ENCODE results near the gene TLCD1. TPM values are rescaled to one million over a fixed set of nuclear protein-coding genes. Genes with fewer than 3 reads are reported as not detected.

The TLCD1 gene
- total RNA-seq, 1 experiment from 2014 or later, result 44.9 TPM

- CTCF ChIA-PET, result interaction anchor here (0.6 to 1.8 kb wide), 25 partner anchors 8 to 186 kb away, joined by 3 to 17 read pairs (median 4); partner anchors contain the start of genes FAM222B, FLOT2, NEK8 and RPL23A
- Mint-ChIP-seq H3K4me3 (ENCODE audit: low read depth, unreplicated experiment) (no peak overlapping the region), H3K9me3 (ENCODE audit: low read depth, unreplicated experiment) (no peaks in the 10 kb centered on the region), H3K36me3 (ENCODE audit: insufficient read depth, unreplicated experiment) (peaks cover 38% of the 10 kb centered on the region), H3K4me1 (ENCODE audit: low read depth, unreplicated experiment) (peaks cover 9% of the 10 kb centered on the region), H3K27ac (ENCODE audit: unreplicated experiment) (no peak overlapping the region), H3K27me3 (ENCODE audit: unreplicated experiment) (no peaks in the 10 kb centered on the region)
- DNase-seq, result peak; percentile 81
- no TSS peak for BruUV-seq (replicated peaks)
- intact Hi-C loops (cut with micrococcal nuclease; ENCODE audit: unreplicated experiment), result loop anchor here (2.0 to 5.0 kb wide), 4 partner anchors 47 to 138 kb away; partner anchors contain the start of gene DHRS13
- peak; percentile 72 for TF ChIP-seq CTCF (IDR thresholded peaks at IDR 0.05; ENCODE audit: unreplicated experiment)
These were observed 37.8 kb upstream of the TLCD1 start for GRCh38 chr17:28763804-28764266.

GRCh38 chr17:28763137-28763799 lies 37.2 kb upstream of the TLCD1 start:
- H3K4me1 Mint-ChIP-seq (ENCODE audit: low read depth, unreplicated experiment), result peaks cover 9% of the 10 kb centered on the region
- no peak overlapping the region for H3K27ac Mint-ChIP-seq (ENCODE audit: unreplicated experiment)
- peaks cover 44% of the 10 kb centered on the region for H3K36me3 Mint-ChIP-seq (ENCODE audit: insufficient read depth, unreplicated experiment)
- no peak for TF ChIP-seq CTCF (IDR thresholded peaks at IDR 0.05; ENCODE audit: unreplicated experiment)
- CTCF ChIA-PET, result interaction anchor here (0.6 to 1.8 kb wide), 23 partner anchors 8 to 186 kb away, joined by 3 to 17 read pairs (median 4); partner anchors contain the start of genes FAM222B, FLOT2, NEK8 and RPL23A
- BruUV-seq (replicated peaks), result no TSS peak
- H3K27me3 Mint-ChIP-seq (ENCODE audit: unreplicated experiment), result no peaks in the 10 kb centered on the region
- H3K9me3 Mint-ChIP-seq (ENCODE audit: low read depth, unreplicated experiment), result no peaks in the 10 kb centered on the region
- intact Hi-C loops (cut with micrococcal nuclease; ENCODE audit: unreplicated experiment), result loop anchor here (2.0 to 5.0 kb wide), 4 partner anchors 48 to 139 kb away; partner anchors contain the start of gene DHRS13
- no peak overlapping the region for H3K4me3 Mint-ChIP-seq (ENCODE audit: low read depth, unreplicated experiment)
- no peak for DNase-seq

- H3K4me1 Mint-ChIP-seq (ENCODE audit: low read depth, unreplicated experiment), result peaks cover 16% of the 10 kb centered on the region
- TF ChIP-seq CTCF (IDR thresholded peaks at IDR 0.05; ENCODE audit: unreplicated experiment), result no peak
- no TSS peak for BruUV-seq (replicated peaks)
- no peaks in the 10 kb centered on the region for H3K9me3 Mint-ChIP-seq (ENCODE audit: low read depth, unreplicated experiment)
- peak; percentile 65 for DNase-seq
- CTCF ChIA-PET, result interaction anchor here (0.7 to 2.6 kb wide), 6 partner anchors 15 to 136 kb away, joined by 3 to 20 read pairs (median 4); partner anchors contain the start of genes NEK8 and TLCD1
- H3K36me3 Mint-ChIP-seq (ENCODE audit: insufficient read depth, unreplicated experiment), result peaks cover 68% of the 10 kb centered on the region
- H3K4me3 Mint-ChIP-seq (ENCODE audit: low read depth, unreplicated experiment), result no peak overlapping the region
- H3K27me3 Mint-ChIP-seq (ENCODE audit: unreplicated experiment), result no peaks in the 10 kb centered on the region
- H3K27ac Mint-ChIP-seq (ENCODE audit: unreplicated experiment), result peak overlapping the region; percentile 23
- intact Hi-C loops (cut with micrococcal nuclease; ENCODE audit: unreplicated experiment), result loop anchor here (5.0 kb wide), 3 partner anchors 91 to 141 kb away; partner anchors contain the start of gene DHRS13
These were observed 34.8 kb upstream of the TLCD1 start for GRCh38 chr17:28760601-28761562.

GRCh38 chr17:28759256-28759865 lies 33.3 kb upstream of the TLCD1 start:
- Mint-ChIP-seq H3K36me3 (ENCODE audit: insufficient read depth, unreplicated experiment) (peaks cover 83% of the 10 kb centered on the region), H3K4me3 (ENCODE audit: low read depth, unreplicated experiment) (no peak overlapping the region), H3K27ac (ENCODE audit: unreplicated experiment) (no peak overlapping the region), H3K4me1 (ENCODE audit: low read depth, unreplicated experiment) (peaks cover 22% of the 10 kb centered on the region), H3K9me3 (ENCODE audit: low read depth, unreplicated experiment) (no peaks in the 10 kb centered on the region), H3K27me3 (ENCODE audit: unreplicated experiment) (no peaks in the 10 kb centered on the region)
- DNase-seq, result no peak
- no TSS peak for BruUV-seq (replicated peaks)
- CTCF ChIA-PET, result no interaction called here
- TF ChIP-seq CTCF (IDR thresholded peaks at IDR 0.05; ENCODE audit: unreplicated experiment), result no peak
- intact Hi-C loops (cut with micrococcal nuclease; ENCODE audit: unreplicated experiment), result no loop called here

Measured in Calu3 (cell line).